GM21786 (cell line): ENCODE results near the gene UQCRC1.
"Not testable (repeated sequence)": the region's sequence is repeated elsewhere in the genome, so short reads cannot be mapped to it uniquely, and the experiment has no call there.

ENCODE experiments used
- ATAC-seq: cut with Tn5 transposase; IDR thresholded peaks from one replicate; pipeline ENCODE4 v1.9.1; 2021; ENCODE audit not compliant: unreplicated experiment

Gene UQCRC1

DNA sequence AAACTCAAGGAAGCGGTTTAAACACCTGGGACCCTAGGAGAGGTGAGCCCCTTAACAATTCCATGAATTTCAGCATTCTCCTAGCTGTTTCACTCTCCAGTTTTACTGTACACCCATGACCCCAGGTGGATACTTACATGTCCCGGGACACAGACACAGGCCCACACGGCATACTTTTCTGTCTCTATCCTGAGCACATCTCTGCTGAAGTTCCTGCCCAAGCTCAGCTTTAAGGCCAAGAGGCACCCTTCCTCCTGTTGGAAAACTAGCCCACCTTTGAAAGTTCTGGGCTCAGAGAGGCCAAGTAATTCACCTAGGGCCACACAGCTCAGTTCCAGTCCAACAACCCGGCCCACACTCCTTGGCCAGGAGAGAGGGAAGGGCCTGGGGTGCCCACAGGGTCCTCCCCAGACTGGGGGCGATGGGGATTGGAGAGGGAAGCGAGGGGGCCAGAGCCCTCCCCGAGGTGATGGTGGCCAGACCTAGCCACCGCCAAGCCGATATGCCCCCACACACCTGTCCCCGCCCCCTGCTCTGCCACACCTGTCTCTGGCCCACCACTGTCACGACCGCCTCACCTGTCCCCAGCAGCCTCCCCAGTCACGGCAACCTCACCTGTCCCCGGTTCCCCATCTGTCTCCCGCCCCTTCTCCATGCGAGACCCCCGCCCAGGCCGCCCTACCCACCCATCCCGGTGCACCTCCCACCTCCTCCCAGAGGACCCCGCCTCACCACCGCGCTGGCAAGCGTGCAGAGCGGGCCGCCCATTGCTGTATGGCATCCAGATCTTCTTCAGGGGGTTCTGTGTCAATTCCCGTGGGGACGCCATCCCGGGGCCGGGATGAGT lies 53.3 kb downstream of the UQCRC1 start:
- ATAC-seq: no peak

DNA sequence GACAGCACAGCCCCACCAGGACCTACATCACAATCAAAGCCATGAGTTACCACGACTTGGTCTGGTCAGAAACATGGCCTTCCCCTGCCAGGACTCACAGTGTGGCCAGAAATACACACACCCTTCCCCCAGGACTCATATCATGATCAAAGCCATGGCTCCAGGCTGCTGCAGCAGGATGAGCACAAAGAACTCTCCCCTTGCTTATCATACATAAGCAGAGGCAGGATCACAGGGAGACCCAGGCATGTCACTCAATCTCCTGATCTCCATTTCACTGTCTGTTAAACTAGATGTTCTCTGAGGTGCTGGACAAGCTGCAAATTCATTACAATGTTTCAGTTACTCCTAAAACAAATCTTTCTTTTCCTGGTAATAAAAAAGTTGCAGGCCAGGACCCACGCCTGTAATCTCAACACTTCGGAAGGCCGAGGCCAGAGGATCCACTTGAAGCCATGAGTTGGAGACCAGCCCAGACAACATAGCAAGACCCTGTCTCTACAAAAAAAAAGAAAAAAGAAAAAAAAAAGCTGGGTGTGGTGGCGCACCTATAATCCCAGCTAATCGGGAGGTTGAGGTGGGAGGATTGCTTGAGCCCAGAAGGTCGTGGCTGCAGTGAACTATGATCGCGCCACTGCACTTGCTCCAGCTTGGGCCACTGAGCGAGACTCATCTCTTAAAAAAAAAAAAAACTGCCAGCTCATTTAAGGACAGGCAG lies 54.1 kb downstream of the UQCRC1 start:
- no peak for ATAC-seq

DNA sequence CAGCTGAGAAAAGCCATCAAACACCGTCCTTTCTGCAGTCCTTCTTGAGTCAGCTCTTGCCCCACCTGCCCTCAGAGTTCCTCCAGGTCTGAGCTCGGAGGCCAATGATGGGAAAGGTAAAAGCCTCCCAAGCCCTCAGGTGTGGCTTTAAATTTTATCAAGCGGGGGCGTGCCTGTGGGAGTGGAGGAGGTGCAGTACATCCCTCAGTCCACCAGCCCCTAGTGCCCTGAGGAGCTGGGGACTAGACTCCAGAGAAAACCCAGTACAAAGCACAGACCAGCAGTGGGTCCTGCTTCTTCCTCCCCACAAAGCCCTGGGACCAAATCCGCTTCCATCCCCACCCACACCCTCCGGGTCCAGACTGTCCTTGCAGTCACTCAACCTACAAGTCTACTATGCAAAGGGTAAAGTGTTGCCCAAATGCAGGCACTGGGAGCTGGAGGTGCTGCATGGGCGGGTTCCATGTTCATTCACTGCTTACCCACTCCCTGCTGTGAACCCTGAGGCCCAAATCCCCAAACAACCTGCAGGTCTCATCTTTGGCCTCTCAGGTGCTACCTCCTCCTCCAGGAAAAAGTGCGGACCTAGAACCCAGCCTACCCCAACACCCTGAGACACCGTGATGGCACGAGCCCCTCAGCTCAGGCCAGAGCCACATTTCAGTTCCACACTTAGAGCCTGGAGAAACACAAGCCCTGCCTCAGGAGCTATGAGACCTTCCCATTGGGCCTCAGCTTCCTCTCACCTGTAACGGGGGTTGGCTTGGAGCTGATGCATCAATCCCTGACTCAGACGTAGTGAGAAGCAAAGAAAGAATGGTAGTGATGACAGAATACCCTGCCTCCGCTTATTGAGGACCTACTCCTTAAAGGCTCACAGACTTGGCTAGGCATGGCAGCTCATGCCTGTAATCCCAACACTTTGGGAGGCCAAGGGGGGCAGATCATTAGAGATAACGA lies 55.3 kb downstream of the UQCRC1 start:
- no peak for ATAC-seq

DNA sequence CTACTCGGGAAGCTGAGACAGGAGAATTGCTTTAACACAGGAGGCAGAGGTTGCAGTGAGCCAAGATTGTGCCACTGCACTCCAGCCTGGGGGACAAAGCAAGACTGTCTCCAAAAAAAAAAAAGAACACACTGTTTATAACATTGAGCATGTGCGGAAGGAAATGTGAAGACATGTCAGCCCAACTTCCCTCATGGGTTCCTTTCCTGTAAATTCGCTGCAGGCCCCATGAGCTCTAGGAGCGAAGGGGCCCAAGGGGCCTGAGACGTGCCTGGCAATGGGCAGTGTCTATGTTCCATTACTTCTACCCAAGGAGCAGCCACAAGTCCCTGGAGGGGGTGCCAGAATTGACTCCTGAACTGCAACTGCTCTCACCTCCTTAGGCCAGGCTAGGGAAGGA lies 56.1 kb downstream of the UQCRC1 start:
- ATAC-seq: no peak

DNA sequence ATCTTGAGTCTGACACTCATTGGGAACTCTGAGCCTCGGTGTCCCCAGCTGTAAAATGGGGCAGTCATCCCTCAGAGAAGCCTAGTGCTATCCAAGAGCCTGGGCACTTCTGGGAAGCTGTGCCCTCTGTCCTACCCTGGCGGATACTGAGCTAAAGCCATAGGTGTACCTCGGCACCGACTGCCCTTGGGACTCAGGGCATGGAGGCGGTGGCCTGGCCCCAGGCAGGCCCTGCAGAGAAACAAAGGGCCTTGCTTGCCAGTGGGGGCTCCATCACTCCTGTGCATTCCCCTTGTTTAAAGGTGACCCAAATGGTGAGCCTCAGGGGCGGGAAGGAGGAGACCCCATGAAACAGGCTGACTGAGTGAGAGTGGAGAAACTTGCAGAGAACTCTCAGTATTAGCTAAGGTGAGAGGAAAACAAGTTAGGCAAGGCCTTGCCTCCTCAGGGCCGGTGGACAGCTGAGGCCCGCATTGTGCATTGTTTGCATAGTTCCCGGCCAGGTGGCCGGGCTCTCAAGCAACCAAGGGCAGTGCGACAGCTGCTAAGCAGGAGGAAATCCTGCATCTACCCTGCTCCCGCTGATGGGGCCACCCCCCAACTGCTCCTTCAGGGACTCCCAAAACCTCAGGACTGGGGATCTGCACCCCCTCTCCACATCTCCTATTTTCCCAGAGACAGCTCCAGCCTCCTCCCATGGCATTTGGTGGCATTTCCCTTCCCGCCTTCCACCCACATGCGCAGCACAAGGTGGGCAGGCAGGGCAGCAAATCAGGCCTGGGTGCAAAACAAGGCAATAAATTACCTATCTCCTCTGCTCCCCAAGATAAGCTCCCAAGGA lies 57.1 kb downstream of the UQCRC1 start:
- ATAC-seq: no peak

DNA sequence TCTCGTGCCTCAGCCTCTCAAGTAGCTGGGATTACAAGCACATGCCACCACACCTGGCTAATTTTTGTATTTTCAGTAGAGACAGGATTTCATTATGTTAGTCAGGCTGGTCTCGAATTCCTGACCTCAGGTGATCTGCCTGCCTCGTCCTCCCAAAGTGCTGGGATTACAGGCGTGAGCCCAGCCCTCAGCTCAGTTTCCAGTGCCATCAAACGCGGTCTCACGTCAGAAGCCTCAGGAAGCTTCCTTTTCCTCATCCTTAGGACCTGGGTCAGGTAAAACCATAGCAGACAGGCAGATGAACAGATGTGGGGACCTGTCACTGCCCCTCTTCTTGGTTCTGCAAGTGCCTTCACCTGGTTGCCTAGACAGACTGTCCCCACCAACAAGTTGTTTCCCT lies 57.8 kb downstream of the UQCRC1 start:
- ATAC-seq: not testable (repeated sequence)
